IPS DF 6.9 (cell line): ENCODE measurements around the gene VEGFB.

ENCODE experiments used
- DNase-seq: peaks from one replicate; pipeline ENCODE4 v3.0.0-alpha.2; 2013; ENCODE audit warnings: low read depth, low spot score
- H3K27ac ChIP-seq: one replicate; pipeline ENCODE4 v1.5.1; 2013; ENCODE audit warnings: low read length, control low read depth
- H3K27me3 ChIP-seq: 2 replicates; pipeline ENCODE4 v1.6.1; 2013; ENCODE audit warnings: mild to moderate bottlenecking, low read length; ENCODE audit not compliant: control insufficient read depth, insufficient read depth
- H3K36me3 ChIP-seq: 2 replicates; pipeline ENCODE4 v1.6.1; 2013; ENCODE audit warnings: low read length; ENCODE audit not compliant: control insufficient read depth, insufficient read depth
- H3K4me1 ChIP-seq: 2 replicates; pipeline ENCODE4 v1.6.1; 2013; ENCODE audit warnings: low read length; ENCODE audit not compliant: control insufficient read depth, insufficient read depth
- H3K4me3 ChIP-seq: 2 replicates; pipeline ENCODE4 v1.5.1; 2013; ENCODE audit warnings: mild to moderate bottlenecking, low read length
- H3K9me3 ChIP-seq: 2 replicates; pipeline ENCODE4 v1.6.1; 2013; ENCODE audit warnings: low read length, inconsistent platforms; ENCODE audit not compliant: control insufficient read depth, insufficient read depth
- WGBS: extraction: QIAGEN DNeasy Blood & Tissue Kit; methylation state at CpG from one replicate; pipeline ENCODE4 v1.1.7; 2013; ENCODE audit warnings: mixed read lengths, missing lambda C conversion rate; ENCODE audit not compliant: insufficient read length, insufficient coverage; 5-methylcytosine and 5-hydroxymethylcytosine counted together

The VEGFB gene

GRCh38 chr11:64224891-64225607 is 9.3 kb upstream of the VEGFB start:
- WGBS: no CpG with 5 or more reads among the region's 22 CpGs
- peak overlapping the region; percentile 50; the same call in 1 of the 2 replicates for H3K4me3 ChIP-seq
- H3K36me3 ChIP-seq: peaks cover 7% of the 10 kb centered on the region; the same call in 1 of the 2 replicates
- no peaks in the 10 kb centered on the region for H3K9me3 ChIP-seq
- no peak overlapping the region for H3K27ac ChIP-seq
- no peak for DNase-seq
- H3K4me1 ChIP-seq: peaks cover 4% of the 10 kb centered on the region; the same call in 1 of the 2 replicates
- no peaks in the 10 kb centered on the region for H3K27me3 ChIP-seq

GRCh38 chr11:64225608-64226506 is 8.5 kb upstream of the VEGFB start, which contains the start of the genes NUDT22 and TRPT1:
Gene NUDT22, plus strand, starts transcription at chr11:64226274. Its CDS starts 379 bp downstream, at chr11:64226653.
Gene TRPT1, minus strand, starts transcription at chr11:64226186. Its CDS starts 326 bp downstream, at chr11:64225860.
- peaks cover 4% of the 10 kb centered on the region; the same call in 1 of the 2 replicates for H3K4me1 ChIP-seq
- H3K27ac ChIP-seq: no peak within 1 kb of the TSS

GRCh38 chr11:64226507-64227051 is 7.8 kb upstream of the VEGFB start:
- Histone ChIP-seq H3K27me3 (no peaks in the 10 kb centered on the region), H3K4me3 (peak overlapping the region; percentile 50), H3K4me1 (peaks cover 4% of the 10 kb centered on the region; the same call in 1 of the 2 replicates), H3K9me3 (no peaks in the 10 kb centered on the region), H3K36me3 (no peaks in the 10 kb centered on the region), H3K27ac (no peak overlapping the region)
- no peak for DNase-seq
- no CpG with 5 or more reads among the region's 26 CpGs for WGBS

More at GRCh38 chr11:64225608-64226506, 8.5 kb upstream of the VEGFB start, which contains the start of the genes NUDT22 and TRPT1:
- no peak for DNase-seq
- H3K36me3 ChIP-seq: no peaks in the 10 kb centered on the region; the same call in 1 of the 2 replicates
- WGBS: no CpG with 5 or more reads among the region's 54 CpGs
- H3K27me3 ChIP-seq: no peaks in the 10 kb centered on the region
- H3K4me3 ChIP-seq: peak within 1 kb of the TSS; percentile 50
- no peaks in the 10 kb centered on the region for H3K9me3 ChIP-seq

- Histone ChIP-seq H3K27me3 (no peaks in the 10 kb centered on the region), H3K27ac (no peak overlapping the region), H3K4me3 (no peak overlapping the region), H3K36me3 (no peaks in the 10 kb centered on the region), H3K9me3 (no peaks in the 10 kb centered on the region), H3K4me1 (peaks cover 4% of the 10 kb centered on the region; the same call in 1 of the 2 replicates)
- no peak for DNase-seq
- WGBS: no CpG with 5 or more reads among the region's 3 CpGs
These were observed 6.9 kb upstream of the VEGFB start for GRCh38 chr11:64227405-64227956.

GRCh38 chr11:64229090-64229743 is 5.2 kb upstream of the VEGFB start:
- no peaks in the 10 kb centered on the region for H3K27me3 ChIP-seq
- no peaks in the 10 kb centered on the region for H3K9me3 ChIP-seq
- no peaks in the 10 kb centered on the region for H3K36me3 ChIP-seq
- peaks cover 6% of the 10 kb centered on the region; the same call in 1 of the 2 replicates for H3K4me1 ChIP-seq
- H3K4me3 ChIP-seq: no peak overlapping the region
- H3K27ac ChIP-seq: no peak overlapping the region
- WGBS: no CpG with 5 or more reads among the region's 12 CpGs
- no peak for DNase-seq

GRCh38 chr11:64229744-64230170 is 4.6 kb upstream of the VEGFB start:
- DNase-seq: no peak
- no CpG with 5 or more reads among the region's 13 CpGs for WGBS
- H3K27ac ChIP-seq: no peak overlapping the region
- no peaks in the 10 kb centered on the region for H3K27me3 ChIP-seq
- no peaks in the 10 kb centered on the region for H3K9me3 ChIP-seq
- H3K4me3 ChIP-seq: peak overlapping the region; percentile 23; the same call in 1 of the 2 replicates
- H3K36me3 ChIP-seq: no peaks in the 10 kb centered on the region
- peaks cover 6% of the 10 kb centered on the region; the same call in 1 of the 2 replicates for H3K4me1 ChIP-seq

GRCh38 chr11:64230171-64230984 is 4.0 kb upstream of the VEGFB start, which contains the start of gene DNAJC4:
Gene DNAJC4, plus strand, starts transcription at chr11:64230548. Its CDS starts 307 bp downstream, at chr11:64230855.
- no peaks in the 10 kb centered on the region for H3K27me3 ChIP-seq
- no peak within 1 kb of the TSS for H3K27ac ChIP-seq
- no peak for DNase-seq
- H3K9me3 ChIP-seq: no peaks in the 10 kb centered on the region
- H3K4me1 ChIP-seq: peaks cover 5% of the 10 kb centered on the region; the same call in 1 of the 2 replicates
- WGBS: no CpG with 5 or more reads among the region's 62 CpGs
- peak within 1 kb of the TSS; percentile 46; the same call in 1 of the 2 replicates for H3K4me3 ChIP-seq
- no peaks in the 10 kb centered on the region for H3K36me3 ChIP-seq

GRCh38 chr11:64230985-64231365 is 3.4 kb upstream of the VEGFB start:
- Histone ChIP-seq H3K9me3 (no peaks in the 10 kb centered on the region), H3K36me3 (no peaks in the 10 kb centered on the region), H3K4me3 (peak overlapping the region; percentile 46; the same call in 1 of the 2 replicates), H3K4me1 (peaks cover 5% of the 10 kb centered on the region; the same call in 1 of the 2 replicates), H3K27ac (no peak overlapping the region), H3K27me3 (no peaks in the 10 kb centered on the region)
- no CpG with 5 or more reads among the region's 8 CpGs for WGBS
- no peak for DNase-seq

- H3K27me3 ChIP-seq: no peaks in the 10 kb centered on the region
- no peak for DNase-seq
- no peaks in the 10 kb centered on the region for H3K9me3 ChIP-seq
- no peaks in the 10 kb centered on the region for H3K36me3 ChIP-seq
- no CpG with 5 or more reads among the region's 7 CpGs for WGBS
- no peak overlapping the region for H3K4me3 ChIP-seq
- H3K27ac ChIP-seq: no peak overlapping the region
- H3K4me1 ChIP-seq: peaks cover 5% of the 10 kb centered on the region; the same call in 1 of the 2 replicates
These were observed 2.8 kb upstream of the VEGFB start for GRCh38 chr11:64231546-64231945.
